Activated CD4-positive, alpha-beta memory T cell treated with anti-CD3 and anti-CD28 coated beads, Interleukin-2, amount 10 ng/mL, durations not matched to agents 7 days and 5 days (primary cell): ENCODE measurements around the gene KLHL36. TPM values are rescaled to one million over a fixed set of nuclear protein-coding genes. Genes with fewer than 3 reads are reported as not detected.
"Not testable (repeated sequence)": the region's sequence is repeated elsewhere in the genome, so short reads cannot be mapped to it uniquely, and the experiment has no call there.

Source experiments
- CTCF ChIA-PET: fragments of 350-600 bp; sonication (Branson Sonifier 250); formaldehyde crosslinking; loops from one replicate; lab custom pipeline; 2021; ENCODE audit warnings: antibody characterized with exemption, inconsistent platforms; lab: Charles Lee
- POLR2A ChIA-PET: fragments of 350-600 bp; sonication (Branson Sonifier 250); formaldehyde crosslinking; loops from one replicate; lab custom pipeline; 2021; ENCODE audit warnings: antibody characterized with exemption; lab: Charles Lee
- DNase-seq: peaks from one replicate; pipeline ENCODE4 v3.0.0-alpha.2; 2020
- H3K27ac Mint-ChIP-seq: one replicate; pipeline ENCODE4 v1.8.0; 2021; ENCODE audit warnings: mild to moderate bottlenecking, mixed read lengths
- H3K27me3 Mint-ChIP-seq: one replicate; pipeline ENCODE4 v1.8.0; 2021; ENCODE audit warnings: mixed read lengths
- H3K36me3 Mint-ChIP-seq: one replicate; pipeline ENCODE4 v1.8.0; 2021; ENCODE audit warnings: low read depth, mixed read lengths
- H3K4me1 Mint-ChIP-seq: one replicate; pipeline ENCODE4 v1.8.0; 2021; ENCODE audit warnings: mixed read lengths
- H3K4me3 Mint-ChIP-seq: one replicate; pipeline ENCODE4 v1.8.0; 2021; ENCODE audit warnings: mild to moderate bottlenecking, mixed read lengths
- H3K9me3 Mint-ChIP-seq: one replicate; pipeline ENCODE4 v1.8.0; 2021; ENCODE audit warnings: mixed read lengths
- total RNA-seq, 2 experiments: library from RNA; stranded (reverse); gene quantifications; one replicate each; pipeline ENCODE4 v1.2.3, GENCODE V29; 2021

KLHL36 gene
- total RNA-seq, 2 experiments from 2014 or later = 45.7 to 49.0 TPM

GRCh38 chr16:84680843-84681629 lies 32.7 kb downstream of the KLHL36 start:
- DNase-seq = no peak
- peaks cover 42% of the 10 kb centered on the region for H3K27me3 Mint-ChIP-seq
- H3K4me3 Mint-ChIP-seq = no peak overlapping the region
- POLR2A ChIA-PET = no interaction called here
- CTCF ChIA-PET = interaction anchor here (2.5 kb wide), 1 partner anchor 9 kb away, joined by 14 read pairs; no protein-coding TSS in a partner anchor
- no peaks in the 10 kb centered on the region for H3K4me1 Mint-ChIP-seq
- H3K9me3 Mint-ChIP-seq = no peaks in the 10 kb centered on the region
- no peaks in the 10 kb centered on the region for H3K36me3 Mint-ChIP-seq
- no peak overlapping the region for H3K27ac Mint-ChIP-seq

- Mint-ChIP-seq H3K27me3 (peaks cover 38% of the 10 kb centered on the region), H3K9me3 (no peaks in the 10 kb centered on the region), H3K4me3 (no peak overlapping the region), H3K4me1 (peaks cover 10% of the 10 kb centered on the region), H3K27ac (no peak overlapping the region), H3K36me3 (no peaks in the 10 kb centered on the region)
- ChIA-PET POLR2A (interaction anchor here (1.1 kb wide), 1 partner anchor 20 kb away, joined by 3 read pairs; no protein-coding TSS in a partner anchor), CTCF (interaction anchor here (3.1 kb wide), 1 partner anchor 12 kb away, joined by 22 read pairs; no protein-coding TSS in a partner anchor)
- DNase-seq = no peak
Measured at GRCh38 chr16:84683691-84684591, 35.6 kb downstream of the KLHL36 start.

- DNase-seq = no peak
- ChIA-PET CTCF (interaction anchor here (3.1 kb wide), 1 partner anchor 12 kb away, joined by 22 read pairs; no protein-coding TSS in a partner anchor), POLR2A (interaction anchor here (1.1 kb wide), 1 partner anchor 19 kb away, joined by 3 read pairs; no protein-coding TSS in a partner anchor)
- Mint-ChIP-seq H3K27me3 (peaks cover 40% of the 10 kb centered on the region), H3K4me1 (peaks cover 10% of the 10 kb centered on the region), H3K9me3 (no peaks in the 10 kb centered on the region), H3K4me3 (no peak overlapping the region), H3K27ac (no peak overlapping the region), H3K36me3 (no peaks in the 10 kb centered on the region)
Measured at GRCh38 chr16:84684592-84684965, 36.3 kb downstream of the KLHL36 start.

DNA sequence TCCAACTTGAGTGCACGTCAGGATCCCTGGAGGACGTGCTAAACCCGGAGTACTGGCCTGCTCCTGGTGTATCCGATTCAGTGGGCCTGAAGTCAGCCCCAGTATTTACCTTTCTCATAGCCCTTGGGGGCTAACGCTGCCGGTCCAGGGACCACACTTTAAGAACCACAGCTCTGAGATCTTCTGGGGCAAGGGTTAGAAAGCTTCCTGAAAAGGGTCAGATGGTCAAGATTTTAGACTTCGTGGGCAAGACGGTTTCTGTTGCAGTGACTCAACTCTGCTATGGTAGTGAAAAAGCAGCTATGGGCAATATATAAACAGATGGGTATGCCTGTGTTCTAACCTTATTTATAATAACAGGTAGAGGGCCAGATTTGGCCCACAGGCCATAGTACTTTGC lies 36.9 kb downstream of the KLHL36 start:
- Mint-ChIP-seq H3K4me1 (peaks cover 10% of the 10 kb centered on the region), H3K27ac (no peak overlapping the region), H3K27me3 (peaks cover 38% of the 10 kb centered on the region), H3K36me3 (no peaks in the 10 kb centered on the region), H3K4me3 (no peak overlapping the region), H3K9me3 (no peaks in the 10 kb centered on the region)
- no peak for DNase-seq
- POLR2A ChIA-PET = interaction anchor here (1.1 kb wide), 1 partner anchor 18 kb away, joined by 3 read pairs; no protein-coding TSS in a partner anchor
- CTCF ChIA-PET = interaction anchor here (3.1 kb wide), 1 partner anchor 13 kb away, joined by 22 read pairs; no protein-coding TSS in a partner anchor

- DNase-seq = no peak
- ChIA-PET CTCF (interaction anchor here (1.1 to 3.1 kb wide), 6 partner anchors 14 to 266 kb away, joined by 3 to 22 read pairs (median 5); no protein-coding TSS in a partner anchor), POLR2A (no interaction called here)
- Mint-ChIP-seq H3K27ac (no peak overlapping the region), H3K4me3 (no peak overlapping the region), H3K27me3 (peaks cover 30% of the 10 kb centered on the region), H3K36me3 (no peaks in the 10 kb centered on the region), H3K9me3 (no peaks in the 10 kb centered on the region), H3K4me1 (peaks cover 12% of the 10 kb centered on the region)
Measured at GRCh38 chr16:84686707-84687298, 38.5 kb downstream of the KLHL36 start.

GRCh38 chr16:84687715-84688114 lies 39.4 kb downstream of the KLHL36 start:
- H3K27me3 Mint-ChIP-seq = peaks cover 24% of the 10 kb centered on the region
- H3K9me3 Mint-ChIP-seq = no peaks in the 10 kb centered on the region
- H3K4me3 Mint-ChIP-seq = no peak overlapping the region
- peaks cover 17% of the 10 kb centered on the region for H3K4me1 Mint-ChIP-seq
- POLR2A ChIA-PET = interaction anchor here (0.9 to 1.4 kb wide), 2 partner anchors 13 kb away, joined by 3 read pairs; no protein-coding TSS in a partner anchor
- CTCF ChIA-PET = interaction anchor here (0.7 to 2.2 kb wide), 7 partner anchors 13 to 265 kb away, joined by 3 to 10 read pairs (median 4); no protein-coding TSS in a partner anchor
- DNase-seq = no peak
- no peaks in the 10 kb centered on the region for H3K36me3 Mint-ChIP-seq
- H3K27ac Mint-ChIP-seq = no peak overlapping the region

DNA sequence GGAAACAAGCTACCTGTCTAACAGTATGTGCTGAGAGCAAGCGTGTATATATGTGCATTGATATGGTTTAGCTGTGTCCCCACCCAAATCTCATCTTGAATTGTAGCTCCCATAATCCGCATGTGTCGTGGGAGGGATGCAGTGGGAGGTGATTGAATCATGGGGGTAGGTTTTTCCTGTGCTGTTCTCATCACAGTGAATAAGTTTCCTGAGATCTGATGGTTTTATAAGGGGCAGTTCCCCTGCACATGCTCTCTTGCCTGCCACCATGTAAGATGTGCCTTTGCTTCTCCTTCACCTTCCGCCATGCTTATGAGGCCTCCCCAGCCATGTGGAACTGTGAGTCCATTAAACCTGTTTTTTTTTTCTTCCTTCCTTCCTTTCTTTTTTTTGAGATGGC lies 39.9 kb downstream of the KLHL36 start:
- CTCF ChIA-PET = interaction anchor here (1.1 to 2.2 kb wide), 5 partner anchors 15 to 265 kb away, joined by 3 to 10 read pairs (median 6); no protein-coding TSS in a partner anchor
- H3K27me3 Mint-ChIP-seq = peaks cover 24% of the 10 kb centered on the region
- H3K27ac Mint-ChIP-seq, H3K36me3 Mint-ChIP-seq, DNase-seq, H3K9me3 Mint-ChIP-seq, H3K4me3 Mint-ChIP-seq: not testable (repeated sequence)
- peaks cover 19% of the 10 kb centered on the region for H3K4me1 Mint-ChIP-seq
- POLR2A ChIA-PET = interaction anchor here (0.9 to 1.4 kb wide), 2 partner anchors 12 to 14 kb away, joined by 3 read pairs; no protein-coding TSS in a partner anchor

- Mint-ChIP-seq H3K27ac (no peak overlapping the region), H3K36me3 (no peaks in the 10 kb centered on the region), H3K9me3 (no peaks in the 10 kb centered on the region), H3K4me1 (peaks cover 19% of the 10 kb centered on the region), H3K27me3 (peaks cover 25% of the 10 kb centered on the region), H3K4me3 (no peak overlapping the region)
- CTCF ChIA-PET = interaction anchor here (1.2 to 1.9 kb wide), 3 partner anchors 17 to 49 kb away, joined by 5 to 8 read pairs (median 7); no protein-coding TSS in a partner anchor
- no peak for DNase-seq
- POLR2A ChIA-PET = no interaction called here
Measured at GRCh38 chr16:84689111-84689510, 40.8 kb downstream of the KLHL36 start.

- peaks cover 14% of the 10 kb centered on the region for H3K27me3 Mint-ChIP-seq
- no peak overlapping the region for H3K4me3 Mint-ChIP-seq
- H3K36me3 Mint-ChIP-seq = no peaks in the 10 kb centered on the region
- no peak overlapping the region for H3K27ac Mint-ChIP-seq
- CTCF ChIA-PET = interaction anchor here (1.2 to 1.9 kb wide), 3 partner anchors 18 to 48 kb away, joined by 5 to 8 read pairs (median 7); no protein-coding TSS in a partner anchor
- H3K4me1 Mint-ChIP-seq = peaks cover 19% of the 10 kb centered on the region
- no peak for DNase-seq
- POLR2A ChIA-PET = no interaction called here
- no peaks in the 10 kb centered on the region for H3K9me3 Mint-ChIP-seq
Measured at GRCh38 chr16:84690088-84690819, 41.9 kb downstream of the KLHL36 start.

- ChIA-PET POLR2A (interaction anchor here (0.9 kb wide), 1 partner anchor 27 kb away, joined by 3 read pairs; no protein-coding TSS in a partner anchor), CTCF (interaction anchor here (1.1 to 1.5 kb wide), 3 partner anchors 19 to 45 kb away, joined by 3 to 4 read pairs (median 3); no protein-coding TSS in a partner anchor)
- Mint-ChIP-seq H3K27ac (no peak overlapping the region), H3K9me3 (no peaks in the 10 kb centered on the region), H3K4me1 (peaks cover 13% of the 10 kb centered on the region), H3K4me3 (no peak overlapping the region), H3K36me3 (no peaks in the 10 kb centered on the region), H3K27me3 (peaks cover 17% of the 10 kb centered on the region)
- DNase-seq = no peak
Measured at GRCh38 chr16:84692451-84693214, 44.3 kb downstream of the KLHL36 start.

DNA sequence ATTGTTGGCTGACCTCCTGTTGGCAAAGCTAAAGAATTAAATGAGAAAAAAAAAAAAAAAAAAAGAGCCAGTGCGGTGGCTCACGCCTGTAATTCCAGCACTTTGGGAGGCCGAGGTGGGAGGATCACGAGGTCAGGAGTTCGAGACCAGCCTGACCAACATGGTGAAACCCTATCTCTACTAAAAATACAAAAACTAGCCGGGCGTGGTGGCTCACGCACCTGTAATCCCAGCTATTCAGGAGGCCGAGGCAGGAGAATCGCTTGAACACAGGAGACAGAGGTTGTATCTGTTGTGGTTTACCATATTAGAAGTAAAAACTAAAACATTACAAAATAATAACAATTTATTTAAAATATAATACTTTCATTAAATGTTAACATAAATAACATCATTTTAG lies 45.6 kb downstream of the KLHL36 start:
- H3K9me3 Mint-ChIP-seq, H3K4me3 Mint-ChIP-seq, DNase-seq, H3K4me1 Mint-ChIP-seq, H3K27ac Mint-ChIP-seq, H3K36me3 Mint-ChIP-seq: not testable (repeated sequence)
- ChIA-PET POLR2A (interaction anchor here (0.9 kb wide), 1 partner anchor 28 kb away, joined by 3 read pairs; no protein-coding TSS in a partner anchor), CTCF (interaction anchor here (1.5 to 2.1 kb wide), 2 partner anchors 22 to 71 kb away, joined by 4 to 5 read pairs; no protein-coding TSS in a partner anchor)
- H3K27me3 Mint-ChIP-seq = peaks cover 14% of the 10 kb centered on the region
